Caki2 (cell line): Measurements from ENCODE around the gene AK8. TPM values are rescaled to one million over a fixed set of nuclear protein-coding genes. Genes with fewer than 3 reads are reported as not detected.
"Not testable (repeated sequence)": the region's sequence is repeated elsewhere in the genome, so short reads cannot be mapped to it uniquely, and the experiment has no call there.

Source experiments
- DNase-seq: peaks from one replicate; pipeline ENCODE4 v3.0.0-alpha.2; 2015; ENCODE audit warnings: low read depth
- in situ Hi-C: cut with HindIII; loops from 2 replicates; pipeline ENCODE4 v1.10.0; 2016; ENCODE audit warnings: low sequenced_read_pairs, low pct_unique_long_range_greater_than_20kb, mixed read lengths
- total RNA-seq: library from RNA; depleted of rRNA; stranded (reverse); fragments of >200 nt; shearing (Covaris generic); gene quantifications from 2 replicates; pipeline ENCODE4 v1.2.3, GENCODE V29; 2014; ENCODE audit warnings: low replicate concordance

Gene AK8
- total RNA-seq, 1 experiment from 2014 or later: 2.6 TPM

- in situ Hi-C loops: no loop called here
- no peak for DNase-seq
Measured at GRCh38 chr9:132722564-132723065, 155.5 kb downstream of the AK8 start.

DNA sequence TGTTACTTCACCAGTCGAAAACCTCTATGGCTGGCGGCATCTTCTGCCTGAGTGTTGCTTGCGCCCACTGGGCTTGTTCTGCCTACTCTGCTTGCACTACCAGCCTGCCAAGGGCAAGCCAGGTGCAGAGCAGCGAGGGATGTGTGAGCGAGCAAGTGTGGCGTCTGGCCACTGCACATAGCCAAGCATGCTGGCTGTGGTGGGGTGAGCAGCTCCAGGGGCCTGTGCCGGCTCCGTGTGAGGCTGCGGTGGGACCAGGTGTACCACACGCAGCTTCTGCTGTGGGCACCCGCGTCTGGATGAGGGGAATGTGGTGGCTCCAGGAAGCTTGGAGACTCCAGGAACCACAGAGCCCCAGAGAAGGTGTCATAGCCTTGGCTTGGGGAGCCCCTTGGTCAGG is 156.4 kb downstream of the AK8 start:
- DNase-seq: no peak
- in situ Hi-C loops: no loop called here

GRCh38 chr9:132718381-132718928 is 159.6 kb downstream of the AK8 start:
- in situ Hi-C loops, DNase-seq: not testable (repeated sequence)

DNA sequence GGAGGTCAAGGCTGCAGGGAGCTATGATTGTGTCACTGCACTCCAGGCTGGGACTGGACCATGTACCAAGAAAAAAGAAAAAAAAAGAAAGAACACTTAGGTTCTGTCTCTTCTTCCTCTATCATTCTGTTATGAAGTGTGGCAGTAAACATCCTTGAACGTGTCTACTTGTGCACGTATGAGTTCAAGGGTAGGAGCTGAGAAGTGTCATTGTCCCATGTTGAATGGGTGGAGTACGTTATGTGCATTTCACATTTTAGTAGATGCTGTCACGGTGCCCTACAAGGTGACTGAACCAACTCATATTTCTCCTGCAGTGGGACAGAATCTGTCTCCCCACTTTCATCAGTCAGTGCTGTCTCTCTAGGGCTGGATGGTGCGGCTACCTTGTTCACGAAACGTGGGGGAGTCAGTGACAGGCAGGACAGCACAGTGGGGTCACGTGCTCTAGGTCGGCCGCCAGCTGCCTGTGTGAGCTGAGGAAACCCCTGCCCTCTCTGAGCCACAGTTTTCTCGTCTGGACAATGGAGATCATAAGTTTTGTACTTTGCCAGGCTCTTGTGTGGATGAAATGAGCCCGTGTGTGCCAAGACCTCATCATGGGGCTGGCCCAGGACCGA is 160.6 kb downstream of the AK8 start:
- in situ Hi-C loops: no loop called here
- DNase-seq: no peak

DNA sequence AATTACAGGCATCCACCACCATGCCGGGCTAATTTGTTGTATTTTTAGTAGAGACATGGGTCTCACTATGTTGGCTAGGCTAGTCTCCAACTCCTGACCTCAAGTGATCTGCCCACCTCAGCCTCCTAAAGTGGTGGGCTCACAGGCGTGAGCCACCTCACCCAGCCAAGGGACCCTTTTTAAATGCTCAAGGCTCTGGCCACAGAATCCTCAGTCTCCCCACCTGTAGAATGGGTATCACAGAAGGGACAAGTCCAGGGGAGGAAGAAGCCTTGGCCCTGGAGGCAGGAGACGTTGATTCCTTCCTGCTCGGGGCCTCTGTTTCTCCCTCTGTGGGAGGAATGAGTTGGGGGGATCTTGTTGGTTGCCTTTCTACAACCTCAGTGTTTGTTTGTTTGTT is 162.1 kb downstream of the AK8 start:
- DNase-seq: no peak
- in situ Hi-C loops: no loop called here

GRCh38 chr9:132712753-132713152 is 165.3 kb downstream of the AK8 start:
- in situ Hi-C loops: no loop called here
- DNase-seq: no peak

- in situ Hi-C loops: no loop called here
- no peak for DNase-seq
Measured at GRCh38 chr9:132711846-132712245, 166.2 kb downstream of the AK8 start.

DNA sequence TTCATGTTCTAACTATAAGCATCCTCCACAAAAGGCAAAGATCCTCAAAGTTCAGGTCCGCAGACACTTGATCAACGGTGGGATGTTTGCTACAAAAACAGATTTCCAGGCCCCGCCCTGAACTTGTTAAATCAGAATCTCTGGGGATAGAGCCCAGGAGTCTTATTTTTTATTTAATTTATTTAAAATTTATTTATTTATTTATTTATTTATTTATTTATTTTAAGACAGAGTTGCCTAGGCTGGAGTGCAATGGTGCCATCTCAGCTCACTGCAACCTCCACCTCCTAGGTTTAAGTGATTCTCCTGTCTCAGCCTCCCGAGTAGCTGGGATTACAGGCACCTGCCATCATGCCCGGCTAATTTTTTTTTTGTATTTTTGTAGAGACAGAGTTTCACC is 166.9 kb downstream of the AK8 start:
- DNase-seq, in situ Hi-C loops: not testable (repeated sequence)

- no peak for DNase-seq
- in situ Hi-C loops: no loop called here
Measured at GRCh38 chr9:132710333-132710732, 167.8 kb downstream of the AK8 start.

DNA sequence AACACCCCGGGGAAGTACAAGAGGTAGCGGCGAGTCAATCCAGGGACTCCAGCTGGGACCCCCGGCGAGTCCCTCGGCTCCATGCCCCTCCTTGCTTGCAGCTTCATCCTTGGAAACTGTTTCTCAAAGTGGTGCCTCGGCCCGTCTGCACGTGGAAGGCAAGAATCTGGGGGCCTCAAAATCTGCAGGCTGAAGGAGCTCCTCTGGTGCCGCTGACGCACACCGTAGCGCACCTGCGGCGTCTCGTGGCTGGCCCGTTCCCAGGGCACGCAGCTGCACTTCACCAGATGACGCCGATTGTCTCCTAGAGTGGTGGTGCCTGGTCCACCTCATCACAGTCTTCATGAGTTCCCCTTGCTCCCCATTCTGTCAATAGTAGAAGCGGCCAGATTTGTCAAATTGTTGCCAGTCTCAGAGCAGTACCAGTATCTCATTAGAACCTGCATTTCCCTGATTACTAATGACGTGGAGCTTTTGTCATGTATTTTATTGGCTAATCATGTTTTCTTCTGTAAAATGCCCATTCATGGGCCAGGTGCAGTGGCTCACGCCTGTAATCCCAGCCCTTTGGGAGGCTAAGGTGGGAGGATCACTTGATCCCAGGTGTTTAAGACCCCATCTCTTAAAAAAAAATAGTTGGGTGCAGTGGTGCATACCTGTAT is 169.2 kb downstream of the AK8 start:
- in situ Hi-C loops: no loop called here
- DNase-seq: no peak

DNA sequence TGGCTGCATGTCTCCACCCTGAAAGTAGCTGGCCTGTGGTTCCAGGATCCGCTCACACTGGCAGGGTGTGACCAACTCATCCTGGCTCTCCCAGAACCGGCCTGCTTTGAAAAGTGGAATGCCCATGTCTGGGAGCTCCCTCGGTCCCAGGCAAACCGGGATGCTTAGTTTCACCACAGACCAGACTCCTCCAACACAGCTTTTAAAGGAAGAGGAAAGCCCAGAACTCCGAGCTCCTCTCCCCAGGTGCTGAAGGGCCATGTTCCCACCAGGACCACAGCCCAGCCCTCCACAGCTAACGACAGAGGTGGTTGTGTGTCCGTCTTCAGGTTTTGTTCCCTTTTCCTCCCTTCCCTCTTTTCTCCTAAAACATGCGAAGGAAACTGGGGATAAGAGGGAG is 169.8 kb downstream of the AK8 start:
- no peak for DNase-seq
- in situ Hi-C loops: no loop called here

GRCh38 chr9:132703336-132703735 is 174.7 kb downstream of the AK8 start:
- no peak for DNase-seq
- in situ Hi-C loops: no loop called here

- in situ Hi-C loops: no loop called here
- DNase-seq: no peak
Measured at GRCh38 chr9:132702254-132702653, 175.8 kb downstream of the AK8 start.

DNA sequence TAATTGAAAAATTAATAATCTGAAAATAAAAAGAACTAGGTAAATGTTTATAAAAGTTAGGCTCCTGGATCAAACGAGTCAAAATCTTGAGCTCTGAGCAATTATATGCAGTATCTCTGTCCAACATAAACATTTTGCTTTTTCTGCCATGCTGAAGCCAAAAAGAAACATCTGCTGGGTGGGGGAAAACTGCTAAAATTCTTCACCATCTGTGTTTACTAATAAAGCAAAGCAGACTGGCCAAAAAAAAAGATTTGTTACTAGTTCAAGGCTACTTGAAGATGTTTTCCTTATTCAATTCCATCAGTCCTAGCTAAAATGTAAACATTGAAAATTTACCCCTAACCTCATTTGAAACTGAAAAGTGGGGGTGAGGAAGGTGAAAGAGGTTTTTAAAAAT is 178.1 kb downstream of the AK8 start:
- no peak for DNase-seq
- in situ Hi-C loops: no loop called here

GRCh38 chr9:132698989-132699388 is 179.1 kb downstream of the AK8 start:
- no peak for DNase-seq
- in situ Hi-C loops: no loop called here

DNA sequence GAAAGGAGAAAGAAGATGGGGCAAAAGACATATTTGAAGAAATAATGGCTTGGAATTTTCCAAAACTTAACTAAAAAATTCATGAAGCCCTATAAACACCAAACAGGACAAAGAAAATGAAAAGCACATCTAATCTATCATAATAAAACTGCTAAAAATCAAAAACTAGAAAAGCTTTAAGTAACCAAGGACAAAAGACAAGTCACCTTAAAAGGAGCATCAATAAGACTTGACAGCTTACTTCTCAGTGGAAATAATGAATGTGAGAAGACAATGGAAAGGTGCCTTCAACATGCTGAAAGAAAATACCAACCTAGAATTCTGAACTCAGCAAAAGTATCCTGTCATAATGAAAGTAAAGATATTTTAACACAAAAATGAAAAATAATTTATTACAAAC is 180.9 kb downstream of the AK8 start:
- in situ Hi-C loops: no loop called here
- no peak for DNase-seq

DNA sequence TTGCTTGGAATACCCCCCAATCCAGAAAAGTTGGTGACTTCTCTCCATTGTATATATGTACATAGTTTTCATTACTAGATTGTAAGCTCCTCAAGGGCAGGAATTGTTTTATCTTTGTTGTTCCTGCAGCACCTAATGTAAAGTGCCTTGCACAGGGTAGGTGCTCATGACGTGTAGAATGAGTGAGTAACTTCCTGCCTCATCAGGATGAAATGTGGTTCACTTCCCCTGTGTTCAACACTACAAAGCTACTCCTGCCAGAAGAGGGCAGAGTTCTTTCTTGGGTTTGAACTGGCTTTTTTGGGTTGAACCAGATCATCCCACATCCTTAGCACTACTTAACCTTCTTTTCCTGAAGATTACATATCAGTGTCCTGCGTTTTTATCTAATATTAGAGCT is 183.9 kb downstream of the AK8 start:
- DNase-seq: no peak
- in situ Hi-C loops: no loop called here

- in situ Hi-C loops: no loop called here
- DNase-seq: no peak
Measured at GRCh38 chr9:132690696-132691095, 187.4 kb downstream of the AK8 start.

DNA sequence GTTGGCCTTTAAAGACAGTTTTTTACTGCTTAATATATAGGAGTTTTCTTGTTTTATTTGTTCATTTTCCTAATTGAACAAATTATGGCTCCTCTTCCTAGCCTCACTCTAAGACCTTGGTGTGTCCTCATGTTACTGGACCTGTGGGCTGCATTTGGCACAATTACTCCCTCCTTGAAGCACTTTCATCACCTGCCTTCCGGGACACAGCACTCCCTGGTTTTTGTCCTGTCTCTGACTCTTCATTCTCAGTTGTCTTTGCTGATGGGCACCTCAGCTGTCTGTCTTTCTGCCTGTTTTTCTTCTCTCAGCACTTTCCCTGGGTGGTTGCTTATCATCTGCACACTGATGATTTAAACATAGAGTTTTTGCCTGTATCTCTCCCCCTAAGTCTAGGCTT is 194.2 kb downstream of the AK8 start:
- no peak for DNase-seq
- in situ Hi-C loops: no loop called here

GRCh38 chr9:132681561-132681960 is 196.5 kb downstream of the AK8 start:
- in situ Hi-C loops: no loop called here
- DNase-seq: no peak
